PC-9 (cell line): ENCODE results near the gene WFDC12.

Experiments
- EZH2 ChIP-seq: fragments of 200-600 bp; sonication (generic); IDR thresholded peaks from 2 replicates; pipeline ENCODE4 v1.8.0; 2017; ENCODE audit warnings: antibody characterized with exemption, low read depth
- TF ChIP-seq, protein P1 (sequence below): fragments of 200-600 bp; sonication (generic); conservative IDR thresholded peaks from 2 replicates; pipeline ENCODE4 v1.6.1; 2017; ENCODE audit warnings: mixed run types, antibody characterized with exemption, mild to moderate bottlenecking, moderate library complexity

DNA sequence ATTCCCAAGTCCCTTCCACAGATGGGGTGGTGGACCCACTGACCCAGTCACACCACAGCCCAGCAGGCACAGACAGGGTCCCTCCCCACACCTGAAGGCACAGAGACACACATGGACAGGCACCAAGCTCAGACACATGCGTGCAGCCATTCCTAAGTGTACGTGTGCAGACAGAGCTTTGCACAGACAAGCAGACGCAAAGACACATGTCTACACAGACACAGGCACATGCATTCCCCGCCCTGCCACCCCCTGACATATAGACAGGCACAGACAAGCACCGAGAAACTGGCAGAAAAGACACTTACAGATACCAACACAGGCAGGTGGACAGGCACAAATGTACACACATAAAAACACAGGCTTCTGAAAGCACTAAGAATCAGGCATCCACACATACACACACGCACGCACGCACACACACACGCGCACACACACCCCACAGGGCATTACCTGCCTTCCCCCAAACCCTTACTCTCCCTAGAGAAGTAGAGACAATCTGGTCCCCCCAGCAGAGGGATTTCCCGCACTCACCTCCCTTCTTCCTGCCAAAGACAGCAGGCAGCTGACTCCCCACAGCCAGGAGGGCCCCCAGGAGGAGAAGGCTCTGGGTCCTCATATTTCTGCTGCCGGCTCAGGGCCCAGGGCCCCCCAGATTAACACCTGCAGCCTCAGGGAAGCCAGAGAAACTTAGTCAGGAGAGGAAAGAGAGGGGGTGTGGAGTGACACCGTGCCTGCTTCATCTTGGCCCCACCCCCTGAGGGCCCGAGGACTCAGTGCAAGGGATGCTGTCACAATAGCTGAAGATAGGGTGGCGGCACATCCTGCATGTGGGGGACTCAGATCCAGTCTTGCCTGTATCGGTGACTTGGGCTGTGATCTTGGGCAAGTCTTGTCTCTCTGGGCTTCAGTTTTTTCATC is 9.5 kb downstream of the WFDC12 start, which contains the start of gene WFDC5:
- TF ChIP-seq, protein P1, sequence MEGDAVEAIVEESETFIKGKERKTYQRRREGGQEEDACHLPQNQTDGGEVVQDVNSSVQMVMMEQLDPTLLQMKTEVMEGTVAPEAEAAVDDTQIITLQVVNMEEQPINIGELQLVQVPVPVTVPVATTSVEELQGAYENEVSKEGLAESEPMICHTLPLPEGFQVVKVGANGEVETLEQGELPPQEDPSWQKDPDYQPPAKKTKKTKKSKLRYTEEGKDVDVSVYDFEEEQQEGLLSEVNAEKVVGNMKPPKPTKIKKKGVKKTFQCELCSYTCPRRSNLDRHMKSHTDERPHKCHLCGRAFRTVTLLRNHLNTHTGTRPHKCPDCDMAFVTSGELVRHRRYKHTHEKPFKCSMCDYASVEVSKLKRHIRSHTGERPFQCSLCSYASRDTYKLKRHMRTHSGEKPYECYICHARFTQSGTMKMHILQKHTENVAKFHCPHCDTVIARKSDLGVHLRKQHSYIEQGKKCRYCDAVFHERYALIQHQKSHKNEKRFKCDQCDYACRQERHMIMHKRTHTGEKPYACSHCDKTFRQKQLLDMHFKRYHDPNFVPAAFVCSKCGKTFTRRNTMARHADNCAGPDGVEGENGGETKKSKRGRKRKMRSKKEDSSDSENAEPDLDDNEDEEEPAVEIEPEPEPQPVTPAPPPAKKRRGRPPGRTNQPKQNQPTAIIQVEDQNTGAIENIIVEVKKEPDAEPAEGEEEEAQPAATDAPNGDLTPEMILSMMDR: no peak
- no peak for TF ChIP-seq EZH2
